ENCODE measurements around the gene NHERF2. TPM values are rescaled to one million over a fixed set of nuclear protein-coding genes. Genes with fewer than 3 reads are reported as not detected.

The NHERF2 gene
- total and polyA plus RNA-seq, 9 of the 15 experiments (the other 6 are each of a cell fraction or from before 2014, with no cell fraction given) = 0.15 to 42.0 (median 12.5) TPM

GRCh38 chr16:2009164-2009711, 17.5 kb upstream of the NHERF2 start (continued):
- TF ChIP-seq, protein P1, sequence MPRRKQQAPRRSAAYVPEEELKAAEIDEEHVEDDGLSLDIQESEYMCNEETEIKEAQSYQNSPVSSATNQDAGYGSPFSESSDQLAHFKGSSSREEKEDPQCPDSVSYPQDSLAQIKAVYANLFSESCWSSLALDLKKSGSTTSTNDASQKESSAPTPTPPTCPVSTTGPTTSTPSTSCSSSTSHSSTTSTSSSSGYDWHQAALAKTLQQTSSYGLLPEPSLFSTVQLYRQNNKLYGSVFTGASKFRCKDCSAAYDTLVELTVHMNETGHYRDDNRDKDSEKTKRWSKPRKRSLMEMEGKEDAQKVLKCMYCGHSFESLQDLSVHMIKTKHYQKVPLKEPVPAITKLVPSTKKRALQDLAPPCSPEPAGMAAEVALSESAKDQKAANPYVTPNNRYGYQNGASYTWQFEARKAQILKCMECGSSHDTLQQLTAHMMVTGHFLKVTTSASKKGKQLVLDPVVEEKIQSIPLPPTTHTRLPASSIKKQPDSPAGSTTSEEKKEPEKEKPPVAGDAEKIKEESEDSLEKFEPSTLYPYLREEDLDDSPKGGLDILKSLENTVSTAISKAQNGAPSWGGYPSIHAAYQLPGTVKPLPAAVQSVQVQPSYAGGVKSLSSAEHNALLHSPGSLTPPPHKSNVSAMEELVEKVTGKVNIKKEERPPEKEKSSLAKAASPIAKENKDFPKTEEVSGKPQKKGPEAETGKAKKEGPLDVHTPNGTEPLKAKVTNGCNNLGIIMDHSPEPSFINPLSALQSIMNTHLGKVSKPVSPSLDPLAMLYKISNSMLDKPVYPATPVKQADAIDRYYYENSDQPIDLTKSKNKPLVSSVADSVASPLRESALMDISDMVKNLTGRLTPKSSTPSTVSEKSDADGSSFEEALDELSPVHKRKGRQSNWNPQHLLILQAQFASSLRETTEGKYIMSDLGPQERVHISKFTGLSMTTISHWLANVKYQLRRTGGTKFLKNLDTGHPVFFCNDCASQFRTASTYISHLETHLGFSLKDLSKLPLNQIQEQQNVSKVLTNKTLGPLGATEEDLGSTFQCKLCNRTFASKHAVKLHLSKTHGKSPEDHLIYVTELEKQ (CRISPR knock-in tag; IDR thresholded peaks at IDR 0.05) = no peak
- peak; percentile 9; the same call in 1 of the 2 replicates for TF ChIP-seq RB1 (IDR thresholded peaks at IDR 0.05; ENCODE audit: low read depth)
- TF ChIP-seq, protein P2, sequence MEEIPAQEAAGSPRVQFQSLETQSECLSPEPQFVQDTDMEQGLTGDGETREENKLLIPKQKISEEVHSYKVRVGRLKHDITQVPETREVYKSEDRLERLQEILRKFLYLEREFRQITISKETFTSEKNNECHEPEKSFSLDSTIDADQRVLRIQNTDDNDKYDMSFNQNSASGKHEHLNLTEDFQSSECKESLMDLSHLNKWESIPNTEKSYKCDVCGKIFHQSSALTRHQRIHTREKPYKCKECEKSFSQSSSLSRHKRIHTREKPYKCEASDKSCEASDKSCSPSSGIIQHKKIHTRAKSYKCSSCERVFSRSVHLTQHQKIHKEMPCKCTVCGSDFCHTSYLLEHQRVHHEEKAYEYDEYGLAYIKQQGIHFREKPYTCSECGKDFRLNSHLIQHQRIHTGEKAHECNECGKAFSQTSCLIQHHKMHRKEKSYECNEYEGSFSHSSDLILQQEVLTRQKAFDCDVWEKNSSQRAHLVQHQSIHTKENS (CRISPR knock-in tag; IDR thresholded peaks at IDR 0.05) = no peak
- no peak for TF ChIP-seq ZNF408 (CRISPR knock-in tag; IDR thresholded peaks at IDR 0.05; ENCODE audit: low read depth)
- TF ChIP-seq SRSF1 (IDR thresholded peaks at IDR 0.05; ENCODE audit: low read depth, low read length) = no peak
- TF ChIP-seq ZNF311 (CRISPR knock-in tag; IDR thresholded peaks at IDR 0.05) = no peak
- TF ChIP-seq, protein P3, sequence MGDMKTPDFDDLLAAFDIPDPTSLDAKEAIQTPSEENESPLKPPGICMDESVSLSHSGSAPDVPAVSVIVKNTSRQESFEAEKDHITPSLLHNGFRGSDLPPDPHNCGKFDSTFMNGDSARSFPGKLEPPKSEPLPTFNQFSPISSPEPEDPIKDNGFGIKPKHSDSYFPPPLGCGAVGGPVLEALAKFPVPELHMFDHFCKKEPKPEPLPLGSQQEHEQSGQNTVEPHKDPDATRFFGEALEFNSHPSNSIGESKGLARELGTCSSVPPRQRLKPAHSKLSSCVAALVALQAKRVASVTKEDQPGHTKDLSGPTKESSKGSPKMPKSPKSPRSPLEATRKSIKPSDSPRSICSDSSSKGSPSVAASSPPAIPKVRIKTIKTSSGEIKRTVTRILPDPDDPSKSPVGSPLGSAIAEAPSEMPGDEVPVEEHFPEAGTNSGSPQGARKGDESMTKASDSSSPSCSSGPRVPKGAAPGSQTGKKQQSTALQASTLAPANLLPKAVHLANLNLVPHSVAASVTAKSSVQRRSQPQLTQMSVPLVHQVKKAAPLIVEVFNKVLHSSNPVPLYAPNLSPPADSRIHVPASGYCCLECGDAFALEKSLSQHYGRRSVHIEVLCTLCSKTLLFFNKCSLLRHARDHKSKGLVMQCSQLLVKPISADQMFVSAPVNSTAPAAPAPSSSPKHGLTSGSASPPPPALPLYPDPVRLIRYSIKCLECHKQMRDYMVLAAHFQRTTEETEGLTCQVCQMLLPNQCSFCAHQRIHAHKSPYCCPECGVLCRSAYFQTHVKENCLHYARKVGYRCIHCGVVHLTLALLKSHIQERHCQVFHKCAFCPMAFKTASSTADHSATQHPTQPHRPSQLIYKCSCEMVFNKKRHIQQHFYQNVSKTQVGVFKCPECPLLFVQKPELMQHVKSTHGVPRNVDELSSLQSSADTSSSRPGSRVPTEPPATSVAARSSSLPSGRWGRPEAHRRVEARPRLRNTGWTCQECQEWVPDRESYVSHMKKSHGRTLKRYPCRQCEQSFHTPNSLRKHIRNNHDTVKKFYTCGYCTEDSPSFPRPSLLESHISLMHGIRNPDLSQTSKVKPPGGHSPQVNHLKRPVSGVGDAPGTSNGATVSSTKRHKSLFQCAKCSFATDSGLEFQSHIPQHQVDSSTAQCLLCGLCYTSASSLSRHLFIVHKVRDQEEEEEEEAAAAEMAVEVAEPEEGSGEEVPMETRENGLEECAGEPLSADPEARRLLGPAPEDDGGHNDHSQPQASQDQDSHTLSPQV (IDR thresholded peaks at IDR 0.05) = no peak
- no peak for TF ChIP-seq MCM2 (IDR thresholded peaks at IDR 0.05; ENCODE audit: low read depth)
- TF ChIP-seq NFYB (IDR thresholded peaks at IDR 0.05; ENCODE audit: extremely low read depth, insufficient read length) = no peak
- TF ChIP-seq, protein P4, sequence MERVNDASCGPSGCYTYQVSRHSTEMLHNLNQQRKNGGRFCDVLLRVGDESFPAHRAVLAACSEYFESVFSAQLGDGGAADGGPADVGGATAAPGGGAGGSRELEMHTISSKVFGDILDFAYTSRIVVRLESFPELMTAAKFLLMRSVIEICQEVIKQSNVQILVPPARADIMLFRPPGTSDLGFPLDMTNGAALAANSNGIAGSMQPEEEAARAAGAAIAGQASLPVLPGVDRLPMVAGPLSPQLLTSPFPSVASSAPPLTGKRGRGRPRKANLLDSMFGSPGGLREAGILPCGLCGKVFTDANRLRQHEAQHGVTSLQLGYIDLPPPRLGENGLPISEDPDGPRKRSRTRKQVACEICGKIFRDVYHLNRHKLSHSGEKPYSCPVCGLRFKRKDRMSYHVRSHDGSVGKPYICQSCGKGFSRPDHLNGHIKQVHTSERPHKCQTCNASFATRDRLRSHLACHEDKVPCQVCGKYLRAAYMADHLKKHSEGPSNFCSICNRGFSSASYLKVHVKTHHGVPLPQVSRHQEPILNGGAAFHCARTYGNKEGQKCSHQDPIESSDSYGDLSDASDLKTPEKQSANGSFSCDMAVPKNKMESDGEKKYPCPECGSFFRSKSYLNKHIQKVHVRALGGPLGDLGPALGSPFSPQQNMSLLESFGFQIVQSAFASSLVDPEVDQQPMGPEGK (CRISPR knock-in tag; IDR thresholded peaks at IDR 0.05; ENCODE audit: borderline replicate concordance) = no peak
- TF ChIP-seq, protein P5, sequence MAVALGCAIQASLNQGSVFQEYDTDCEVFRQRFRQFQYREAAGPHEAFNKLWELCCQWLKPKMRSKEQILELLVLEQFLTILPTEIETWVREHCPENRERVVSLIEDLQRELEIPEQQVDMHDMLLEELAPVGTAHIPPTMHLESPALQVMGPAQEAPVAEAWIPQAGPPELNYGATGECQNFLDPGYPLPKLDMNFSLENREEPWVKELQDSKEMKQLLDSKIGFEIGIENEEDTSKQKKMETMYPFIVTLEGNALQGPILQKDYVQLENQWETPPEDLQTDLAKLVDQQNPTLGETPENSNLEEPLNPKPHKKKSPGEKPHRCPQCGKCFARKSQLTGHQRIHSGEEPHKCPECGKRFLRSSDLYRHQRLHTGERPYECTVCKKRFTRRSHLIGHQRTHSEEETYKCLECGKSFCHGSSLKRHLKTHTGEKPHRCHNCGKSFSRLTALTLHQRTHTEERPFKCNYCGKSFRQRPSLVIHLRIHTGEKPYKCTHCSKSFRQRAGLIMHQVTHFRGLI (CRISPR knock-in tag; IDR thresholded peaks at IDR 0.05) = no peak
- TF ChIP-seq KAT2B (IDR thresholded peaks at IDR 0.05; ENCODE audit: low read depth, low read length) = no peak
- no peak for TF ChIP-seq CCNT2 (IDR thresholded peaks at IDR 0.05; ENCODE audit: borderline replicate concordance, extremely low read depth, insufficient read length, low read depth, low read length)
- TF ChIP-seq ZNF696 (CRISPR knock-in tag; conservative IDR thresholded peaks at IDR 0.05) = no peak
- no peak for TF ChIP-seq ZNF431 (CRISPR knock-in tag; IDR thresholded peaks at IDR 0.05)

All from K562 (cell line).